ENCODE measurements around the gene LRRC8D. TPM values are rescaled to one million over a fixed set of nuclear protein-coding genes. Genes with fewer than 3 reads are reported as not detected.

LRRC8D gene
- total RNA-seq, 5 donors from 2014 or later (not counting 1 experiment from before 2014, with no cell fraction given): 23.8 to 43.4 (median 33.0) TPM

DNA sequence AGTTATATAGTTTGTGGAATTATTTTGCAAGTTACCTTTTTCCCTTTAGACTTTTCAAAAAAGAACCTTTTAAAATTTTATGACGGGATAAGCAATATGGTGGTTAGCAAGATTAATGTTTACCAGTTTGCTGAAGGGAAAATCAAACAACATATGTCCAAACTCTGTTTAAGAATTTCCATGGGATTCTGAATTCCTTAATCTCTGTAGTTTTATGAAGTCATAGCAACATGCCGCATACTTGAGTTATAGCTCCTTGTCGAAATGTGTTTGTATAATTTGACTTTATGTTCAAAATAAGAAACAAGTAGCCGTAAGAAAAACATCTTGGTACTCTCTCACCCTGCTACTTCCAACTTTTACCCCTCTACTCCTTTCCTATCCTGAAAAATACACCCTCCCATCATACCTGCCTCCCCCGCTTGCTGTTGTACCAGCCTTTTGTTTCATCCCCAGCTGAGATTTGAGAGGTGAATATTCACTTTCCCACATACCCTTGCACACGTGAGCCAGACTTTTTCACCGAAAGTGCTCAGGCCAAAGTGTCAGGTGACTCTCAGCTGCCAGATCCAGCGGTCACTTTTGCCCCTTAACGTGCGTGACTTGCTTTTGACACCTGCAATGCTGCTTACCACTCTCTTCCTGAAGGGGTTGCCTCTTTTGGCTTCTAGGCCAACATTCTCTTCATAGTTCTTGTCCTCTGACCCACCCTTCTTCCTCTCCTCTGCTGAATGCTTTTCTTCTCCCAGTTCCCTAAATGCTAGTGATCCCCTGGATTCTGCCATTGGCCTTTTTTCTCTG, 90.6 kb downstream of the LRRC8D start:
- Mint-ChIP-seq H3K27me3 (no peaks in the 10 kb centered on the region), H3K27ac (no peak overlapping the region), H3K36me3 (peaks cover 25% of the 10 kb centered on the region), H3K9me3 (no peaks in the 10 kb centered on the region), H3K4me3 (no peak overlapping the region), H3K4me1 (peaks cover 50 to 59% (median 58%) of the 10 kb centered on the region in 3 donors)
- DNase-seq: no peak
- H3K27ac ChIP-seq (ENCODE audit: low read length): no peak overlapping the region
- ChIA-PET POLR2A (interaction anchor here in 1 of 2 donors (0.6 kb wide), 1 partner anchor 73 kb away, joined by 3 read pairs; no protein-coding TSS in a partner anchor), CTCF (no interaction called here)
- no peaks in the 10 kb centered on the region for H3K27me3 ChIP-seq (replicated peaks in 1 of 2; ENCODE audit: control insufficient read depth in 2 of 2, extremely low read depth in 1 of 2, insufficient read depth in 2 of 2, low read length in 1 of 2)
- no peak overlapping the region for H3K4me3 ChIP-seq (ENCODE audit: control insufficient read depth in 1 of 2, extremely low read depth in 1 of 2, low read length in 1 of 2)
- no peak for ATAC-seq (replicated peaks in 1 of 4)
- 91% methylated on average over 5 of the region's 10 CpGs for WGBS (ENCODE audit: insufficient coverage)
- peaks cover 0 to 9% of the 10 kb centered on the region in 2 donors for H3K36me3 ChIP-seq (ENCODE audit: control insufficient read depth in 2 of 2, extremely low read depth in 1 of 2, insufficient read depth in 1 of 2, low read length in 1 of 2)
- no peaks in the 10 kb centered on the region for H3K4me1 ChIP-seq (ENCODE audit: control insufficient read depth in 1 of 2, extremely low read depth in 1 of 2, insufficient read depth in 2 of 2, low read length in 2 of 2)
- no peaks in the 10 kb centered on the region for H3K9me3 ChIP-seq

DNA sequence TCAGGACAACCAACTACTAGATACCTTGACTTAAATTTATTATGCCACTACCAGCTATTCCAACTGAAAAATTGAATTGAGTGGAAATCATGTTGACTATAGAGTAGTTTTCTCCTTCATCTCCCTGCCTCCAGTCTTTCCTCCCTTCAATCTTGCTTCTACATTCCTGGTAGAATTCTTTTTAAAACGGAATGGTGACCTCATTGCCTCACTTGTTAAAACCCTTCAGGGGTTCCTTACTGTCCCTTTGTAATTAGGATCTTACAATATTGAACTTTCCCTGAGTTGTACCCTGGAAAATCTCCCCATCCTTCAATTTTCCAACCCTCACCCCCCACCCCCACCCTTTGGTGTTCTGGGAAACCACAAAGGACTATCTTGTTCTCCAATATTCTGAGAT, 91.2 kb downstream of the LRRC8D start:
- Mint-ChIP-seq H3K9me3 (no peaks in the 10 kb centered on the region), H3K27ac (no peak overlapping the region), H3K36me3 (peaks cover 28% of the 10 kb centered on the region)

DNA sequence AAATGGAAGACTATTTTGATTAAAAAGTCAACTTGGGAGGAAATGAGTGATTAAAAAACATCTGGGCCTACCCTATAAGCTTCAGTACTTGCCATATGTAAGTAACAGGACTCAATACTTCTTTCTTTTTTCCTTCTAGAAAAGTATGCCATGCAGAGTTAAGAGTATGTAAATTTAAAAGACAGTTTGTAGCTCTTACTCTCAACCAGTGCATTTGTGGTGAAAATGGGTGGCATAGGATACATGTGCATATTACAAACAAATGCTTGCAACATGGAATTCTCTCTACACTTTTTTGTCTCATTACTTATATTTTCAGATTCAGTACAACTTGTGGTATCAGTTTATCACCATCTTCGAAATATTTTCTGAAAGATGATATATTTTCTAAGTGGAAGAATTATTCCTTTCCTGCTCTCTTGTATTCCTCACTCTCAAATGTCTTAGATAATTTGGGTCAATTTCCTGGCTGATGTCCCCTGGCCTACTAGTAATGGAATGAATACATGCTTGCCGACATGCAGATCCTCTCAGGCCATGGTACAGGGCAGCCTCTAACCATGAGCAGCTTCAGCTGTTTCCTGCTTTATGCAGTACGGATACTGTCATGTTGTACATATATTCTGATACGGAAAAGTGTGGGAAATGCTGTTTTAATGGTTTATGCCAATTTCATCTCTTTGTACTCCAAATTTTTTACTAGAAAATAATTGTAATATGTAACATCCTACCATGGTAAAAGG, 92.7 kb downstream of the LRRC8D start:
- Mint-ChIP-seq H3K36me3 (peaks cover 29% of the 10 kb centered on the region), H3K9me3 (no peaks in the 10 kb centered on the region), H3K27me3 (no peaks in the 10 kb centered on the region), H3K27ac (no peak overlapping the region), H3K4me3 (no peak overlapping the region), H3K4me1 (peaks cover 37 to 49% (median 46%) of the 10 kb centered on the region in 3 donors)
- no peak overlapping the region for H3K4me3 ChIP-seq (ENCODE audit: control insufficient read depth in 1 of 2, extremely low read depth in 1 of 2, low read length in 1 of 2)
- no peak for DNase-seq
- H3K4me1 ChIP-seq (ENCODE audit: control insufficient read depth in 1 of 2, extremely low read depth in 1 of 2, insufficient read depth in 2 of 2, low read length in 2 of 2): no peaks in the 10 kb centered on the region
- ChIA-PET CTCF (no interaction called here), POLR2A (no interaction called here)
- no peaks in the 10 kb centered on the region for H3K36me3 ChIP-seq (ENCODE audit: control insufficient read depth in 2 of 2, extremely low read depth in 1 of 2, insufficient read depth in 1 of 2, low read length in 1 of 2)
- H3K27me3 ChIP-seq (replicated peaks in 1 of 2; ENCODE audit: control insufficient read depth in 2 of 2, extremely low read depth in 1 of 2, insufficient read depth in 2 of 2, low read length in 1 of 2): no peaks in the 10 kb centered on the region
- H3K27ac ChIP-seq (ENCODE audit: low read length): no peak overlapping the region
- 100% methylated on average over 1 of the region's 4 CpGs for WGBS (ENCODE audit: insufficient coverage)
- ATAC-seq (replicated peaks in 1 of 4): no peak
- H3K9me3 ChIP-seq: no peaks in the 10 kb centered on the region

More for the DNA sequence above, 91.2 kb downstream of the LRRC8D start:
- peaks cover 0 to 9% of the 10 kb centered on the region in 2 donors for H3K36me3 ChIP-seq (ENCODE audit: control insufficient read depth in 2 of 2, extremely low read depth in 1 of 2, insufficient read depth in 1 of 2, low read length in 1 of 2)
- ChIA-PET CTCF (no interaction called here), POLR2A (no interaction called here)
- no peaks in the 10 kb centered on the region for H3K27me3 ChIP-seq (replicated peaks in 1 of 2; ENCODE audit: control insufficient read depth in 2 of 2, extremely low read depth in 1 of 2, insufficient read depth in 2 of 2, low read length in 1 of 2)
- Mint-ChIP-seq H3K27me3 (no peaks in the 10 kb centered on the region), H3K4me1 (peaks cover 45 to 53% (median 53%) of the 10 kb centered on the region in 3 donors), H3K4me3 (no peak overlapping the region)
- DNase-seq (no peak), ATAC-seq (replicated peaks in 1 of 4) (no peak)
- H3K9me3 ChIP-seq: no peaks in the 10 kb centered on the region
- H3K27ac ChIP-seq (ENCODE audit: low read length): no peak overlapping the region
- no peaks in the 10 kb centered on the region for H3K4me1 ChIP-seq (ENCODE audit: control insufficient read depth in 1 of 2, extremely low read depth in 1 of 2, insufficient read depth in 2 of 2, low read length in 2 of 2)
- no peak overlapping the region for H3K4me3 ChIP-seq (ENCODE audit: control insufficient read depth in 1 of 2, extremely low read depth in 1 of 2, low read length in 1 of 2)
- WGBS (ENCODE audit: insufficient coverage): 100% methylated on average over 1 of the region's 1 CpG

DNA sequence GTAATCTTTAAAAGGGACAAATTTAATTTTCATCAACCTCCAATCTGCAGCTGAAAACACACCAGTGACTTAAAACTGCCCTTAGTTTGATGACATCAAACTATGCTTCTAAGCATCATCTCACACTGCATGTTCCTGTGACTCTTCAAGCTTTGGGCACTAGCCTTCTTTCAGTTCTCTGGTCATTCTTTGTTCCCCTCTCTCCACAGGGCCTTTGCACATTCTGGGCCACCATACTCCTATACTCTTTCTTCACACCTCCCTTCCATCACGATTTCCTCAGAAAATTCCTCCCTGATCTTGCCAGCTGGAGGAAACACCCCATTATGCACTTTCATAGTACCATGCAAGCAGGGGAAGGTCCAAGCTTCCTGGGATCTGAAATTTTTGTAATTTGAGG, 96.5 kb downstream of the LRRC8D start:
- Mint-ChIP-seq H3K9me3 (no peaks in the 10 kb centered on the region), H3K4me3 (no peak overlapping the region), H3K4me1 (peaks cover 26 to 44% (median 30%) of the 10 kb centered on the region in 3 donors), H3K36me3 (peaks cover 22% of the 10 kb centered on the region), H3K27me3 (no peaks in the 10 kb centered on the region), H3K27ac (no peak overlapping the region)
- Histone ChIP-seq H3K4me1 (ENCODE audit: control insufficient read depth in 1 of 2, extremely low read depth in 1 of 2, insufficient read depth in 2 of 2, low read length in 2 of 2) (no peaks in the 10 kb centered on the region), H3K27ac (ENCODE audit: low read length) (no peak overlapping the region), H3K27me3 (replicated peaks in 1 of 2; ENCODE audit: control insufficient read depth in 2 of 2, extremely low read depth in 1 of 2, insufficient read depth in 2 of 2, low read length in 1 of 2) (no peaks in the 10 kb centered on the region), H3K9me3 (no peaks in the 10 kb centered on the region), H3K4me3 (ENCODE audit: control insufficient read depth in 1 of 2, extremely low read depth in 1 of 2, low read length in 1 of 2) (no peak overlapping the region), H3K36me3 (ENCODE audit: control insufficient read depth in 2 of 2, extremely low read depth in 1 of 2, insufficient read depth in 1 of 2, low read length in 1 of 2) (no peaks in the 10 kb centered on the region)
- no peak for DNase-seq
- ChIA-PET CTCF (no interaction called here), POLR2A (interaction anchor here in 1 of 2 donors (1.8 kb wide), 1 partner anchor 11 kb away, joined by 4 read pairs; no protein-coding TSS in a partner anchor)
- ATAC-seq (replicated peaks in 1 of 4): no peak
- WGBS (ENCODE audit: insufficient coverage): 100% methylated on average over 1 of the region's 1 CpG

DNA sequence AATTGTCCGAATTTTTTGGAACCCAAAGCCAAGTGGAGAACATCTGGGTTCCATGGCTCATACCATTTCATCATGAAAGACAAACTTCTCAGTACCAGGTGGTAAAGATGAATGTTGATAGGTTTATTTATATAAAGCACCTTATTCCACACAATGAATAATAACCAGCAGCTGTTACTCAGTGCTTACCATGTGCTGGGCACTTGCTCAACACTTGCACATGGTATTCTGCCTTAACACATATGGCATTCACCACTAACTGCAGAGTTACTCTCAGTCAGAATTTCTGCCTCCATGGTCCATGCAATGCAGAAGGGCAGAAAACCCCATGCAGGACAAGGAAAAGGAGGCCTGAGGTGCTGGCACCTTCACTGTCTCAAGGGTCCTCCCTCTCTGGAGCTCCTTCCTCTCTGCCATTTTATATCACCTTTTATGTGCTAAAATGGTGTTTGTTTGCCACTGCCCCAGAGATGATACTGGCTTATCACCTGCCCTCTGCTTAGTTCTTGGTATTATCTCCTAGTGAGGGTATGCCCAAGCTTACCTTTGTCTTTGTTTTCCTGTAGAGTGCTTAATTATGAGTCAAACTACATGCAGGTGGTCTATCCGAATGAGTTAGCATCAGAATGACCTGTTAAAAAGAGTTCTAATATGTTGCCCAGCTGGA, 97.4 kb downstream of the LRRC8D start:
- ATAC-seq (replicated peaks in 1 of 4) (no peak), DNase-seq (no peak)
- Histone ChIP-seq H3K36me3 (ENCODE audit: control insufficient read depth in 2 of 2, extremely low read depth in 1 of 2, insufficient read depth in 1 of 2, low read length in 1 of 2) (no peaks in the 10 kb centered on the region), H3K4me1 (ENCODE audit: control insufficient read depth in 1 of 2, extremely low read depth in 1 of 2, insufficient read depth in 2 of 2, low read length in 2 of 2) (no peaks in the 10 kb centered on the region), H3K9me3 (no peaks in the 10 kb centered on the region), H3K4me3 (ENCODE audit: control insufficient read depth in 1 of 2, extremely low read depth in 1 of 2, low read length in 1 of 2) (no peak overlapping the region), H3K27ac (ENCODE audit: low read length) (no peak overlapping the region), H3K27me3 (replicated peaks in 1 of 2; ENCODE audit: control insufficient read depth in 2 of 2, extremely low read depth in 1 of 2, insufficient read depth in 2 of 2, low read length in 1 of 2) (no peaks in the 10 kb centered on the region)
- H3K36me3 Mint-ChIP-seq: peaks cover 23% of the 10 kb centered on the region
- no peak overlapping the region for H3K4me3 Mint-ChIP-seq
- 71% methylated on average over 1 of the region's 2 CpGs for WGBS (ENCODE audit: insufficient coverage)
- CTCF ChIA-PET: interaction anchor here in 1 of 2 donors (1.1 kb wide), 1 partner anchor 74 kb away, joined by 3 read pairs; no protein-coding TSS in a partner anchor
- no peaks in the 10 kb centered on the region for H3K27me3 Mint-ChIP-seq
- POLR2A ChIA-PET: interaction anchor here (0.6 to 1.8 kb wide), 2 partner anchors 12 to 163 kb away, joined by 3 to 4 read pairs; no protein-coding TSS in a partner anchor
- peaks cover 0 to 1% (median 0%) of the 10 kb centered on the region in 3 donors for H3K9me3 Mint-ChIP-seq
- H3K4me1 Mint-ChIP-seq: peaks cover 20 to 37% (median 21%) of the 10 kb centered on the region in 3 donors
- peak overlapping the region in 1 of 2 donors; percentile 2 for H3K27ac Mint-ChIP-seq

DNA sequence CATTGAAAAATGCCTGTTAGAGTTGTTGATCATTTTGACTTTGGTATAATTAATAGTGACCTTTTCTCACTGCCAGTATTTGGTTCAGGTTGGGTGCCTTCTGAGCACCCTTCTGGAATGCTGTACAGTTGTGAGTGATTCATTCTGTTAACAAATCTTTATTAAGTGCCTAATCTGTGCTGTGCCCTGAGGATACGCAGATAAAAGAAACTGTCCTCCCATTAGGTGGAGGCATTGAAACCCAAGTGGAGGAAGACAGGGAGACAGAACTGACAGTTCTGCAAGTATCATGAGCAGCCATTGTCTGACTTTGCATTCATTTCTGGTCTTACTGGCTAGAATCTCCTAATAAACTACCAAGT, 97.9 kb downstream of the LRRC8D start:
- H3K4me3 ChIP-seq (ENCODE audit: control insufficient read depth in 1 of 2, extremely low read depth in 1 of 2, low read length in 1 of 2): no peak overlapping the region
- H3K9me3 Mint-ChIP-seq: peaks cover 4 to 6% (median 4%) of the 10 kb centered on the region in 3 donors
- no peak overlapping the region for H3K27ac ChIP-seq (ENCODE audit: low read length)
- no peak for ATAC-seq (replicated peaks in 1 of 4)
- POLR2A ChIA-PET: no interaction called here
- H3K27me3 Mint-ChIP-seq: no peaks in the 10 kb centered on the region
- H3K27me3 ChIP-seq (replicated peaks in 1 of 2; ENCODE audit: control insufficient read depth in 2 of 2, extremely low read depth in 1 of 2, insufficient read depth in 2 of 2, low read length in 1 of 2): no peaks in the 10 kb centered on the region
- CTCF ChIA-PET: interaction anchor here in 1 of 2 donors (1.1 kb wide), 1 partner anchor 75 kb away, joined by 3 read pairs; no protein-coding TSS in a partner anchor
- H3K36me3 Mint-ChIP-seq: peaks cover 28% of the 10 kb centered on the region
- H3K4me1 Mint-ChIP-seq: peaks cover 17 to 34% (median 17%) of the 10 kb centered on the region in 3 donors
- no peaks in the 10 kb centered on the region for H3K4me1 ChIP-seq (ENCODE audit: control insufficient read depth in 1 of 2, extremely low read depth in 1 of 2, insufficient read depth in 2 of 2, low read length in 2 of 2)
- WGBS (ENCODE audit: insufficient coverage): 100% methylated on average over 1 of the region's 1 CpG
- H3K4me3 Mint-ChIP-seq: no peak overlapping the region
- peaks cover 0 to 3% of the 10 kb centered on the region in 2 donors for H3K36me3 ChIP-seq (ENCODE audit: control insufficient read depth in 2 of 2, extremely low read depth in 1 of 2, insufficient read depth in 1 of 2, low read length in 1 of 2)
- DNase-seq: no peak
- H3K9me3 ChIP-seq: no peaks in the 10 kb centered on the region
- H3K27ac Mint-ChIP-seq: no peak overlapping the region
